ENCODE results near the gene DNAH6.

Gene DNAH6

DNA sequence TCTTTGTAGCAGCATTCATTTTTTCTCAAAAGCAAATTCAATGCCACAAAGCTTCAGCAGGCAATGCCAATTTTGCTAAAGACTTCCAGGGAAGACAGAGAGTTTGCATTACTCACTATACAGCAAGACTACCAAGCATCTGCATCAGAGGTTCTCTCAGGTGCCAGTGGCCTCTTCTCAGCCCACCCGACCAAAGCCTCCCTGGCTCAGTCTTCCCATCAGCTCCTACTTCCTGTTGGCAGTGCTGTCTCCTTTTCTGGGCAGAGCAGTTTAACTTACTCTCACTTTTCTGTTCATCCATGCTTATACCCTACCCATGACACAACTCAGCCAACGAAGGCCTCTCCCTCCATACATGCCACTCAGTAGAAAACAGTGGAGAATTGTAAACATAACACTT is 207.5 kb downstream of the DNAH6 start:
- TF ChIP-seq, protein P1, sequence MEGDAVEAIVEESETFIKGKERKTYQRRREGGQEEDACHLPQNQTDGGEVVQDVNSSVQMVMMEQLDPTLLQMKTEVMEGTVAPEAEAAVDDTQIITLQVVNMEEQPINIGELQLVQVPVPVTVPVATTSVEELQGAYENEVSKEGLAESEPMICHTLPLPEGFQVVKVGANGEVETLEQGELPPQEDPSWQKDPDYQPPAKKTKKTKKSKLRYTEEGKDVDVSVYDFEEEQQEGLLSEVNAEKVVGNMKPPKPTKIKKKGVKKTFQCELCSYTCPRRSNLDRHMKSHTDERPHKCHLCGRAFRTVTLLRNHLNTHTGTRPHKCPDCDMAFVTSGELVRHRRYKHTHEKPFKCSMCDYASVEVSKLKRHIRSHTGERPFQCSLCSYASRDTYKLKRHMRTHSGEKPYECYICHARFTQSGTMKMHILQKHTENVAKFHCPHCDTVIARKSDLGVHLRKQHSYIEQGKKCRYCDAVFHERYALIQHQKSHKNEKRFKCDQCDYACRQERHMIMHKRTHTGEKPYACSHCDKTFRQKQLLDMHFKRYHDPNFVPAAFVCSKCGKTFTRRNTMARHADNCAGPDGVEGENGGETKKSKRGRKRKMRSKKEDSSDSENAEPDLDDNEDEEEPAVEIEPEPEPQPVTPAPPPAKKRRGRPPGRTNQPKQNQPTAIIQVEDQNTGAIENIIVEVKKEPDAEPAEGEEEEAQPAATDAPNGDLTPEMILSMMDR (conservative IDR thresholded peaks at IDR 0.05; ENCODE audit: low read depth, low read length): no peak
- DNase-seq (ENCODE audit: low read depth): no peak
- H3K4me3 ChIP-seq (ENCODE audit: low read depth, low read length): no peak overlapping the region

- DNase-seq (ENCODE audit: low read depth): no peak
- TF ChIP-seq, protein P1 (conservative IDR thresholded peaks at IDR 0.05; ENCODE audit: low read depth, low read length): no peak
- no peak overlapping the region for H3K4me3 ChIP-seq (ENCODE audit: low read depth, low read length)
Observed at GRCh38 chr2:84725717-84726116, 209.4 kb downstream of the DNAH6 start.

GRCh38 chr2:84727315-84727714 is 211.0 kb downstream of the DNAH6 start:
- DNase-seq (ENCODE audit: low read depth): no peak
- no peak overlapping the region for H3K4me3 ChIP-seq (ENCODE audit: low read depth, low read length)
- TF ChIP-seq, protein P1 (conservative IDR thresholded peaks at IDR 0.05; ENCODE audit: low read depth, low read length): no peak

DNA sequence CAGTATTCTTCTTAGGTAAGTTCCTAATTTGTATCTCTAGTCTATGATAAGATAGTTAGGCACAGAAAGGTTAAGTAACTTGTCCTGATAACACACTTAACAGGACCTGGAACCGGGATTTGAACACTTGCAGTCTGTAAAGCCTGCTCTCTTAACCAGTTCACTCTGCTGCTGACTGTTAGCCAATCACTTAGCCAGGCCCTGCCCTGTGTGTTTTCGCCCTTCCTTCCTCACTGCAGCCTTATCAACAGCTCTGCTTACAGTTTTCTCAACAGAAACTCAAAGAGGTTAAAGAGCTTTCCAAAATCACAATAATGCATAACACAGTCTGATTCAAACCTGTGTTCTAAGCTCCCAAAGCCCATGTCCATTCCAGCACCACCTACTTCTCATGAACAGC is 212.9 kb downstream of the DNAH6 start:
- no peak for DNase-seq (ENCODE audit: low read depth)
- TF ChIP-seq, protein P1 (conservative IDR thresholded peaks at IDR 0.05; ENCODE audit: low read depth, low read length): no peak
- H3K4me3 ChIP-seq (ENCODE audit: low read depth, low read length): no peak overlapping the region

GRCh38 chr2:84731185-84731584 is 214.9 kb downstream of the DNAH6 start:
- H3K4me3 ChIP-seq (ENCODE audit: low read depth, low read length): no peak overlapping the region
- no peak for DNase-seq (ENCODE audit: low read depth)
- TF ChIP-seq, protein P1 (conservative IDR thresholded peaks at IDR 0.05; ENCODE audit: low read depth, low read length): no peak

- DNase-seq (ENCODE audit: low read depth): no peak
- TF ChIP-seq, protein P1 (conservative IDR thresholded peaks at IDR 0.05; ENCODE audit: low read depth, low read length): no peak
Observed at GRCh38 chr2:84732897-84733778, 216.8 kb downstream of the DNAH6 start.

DNA sequence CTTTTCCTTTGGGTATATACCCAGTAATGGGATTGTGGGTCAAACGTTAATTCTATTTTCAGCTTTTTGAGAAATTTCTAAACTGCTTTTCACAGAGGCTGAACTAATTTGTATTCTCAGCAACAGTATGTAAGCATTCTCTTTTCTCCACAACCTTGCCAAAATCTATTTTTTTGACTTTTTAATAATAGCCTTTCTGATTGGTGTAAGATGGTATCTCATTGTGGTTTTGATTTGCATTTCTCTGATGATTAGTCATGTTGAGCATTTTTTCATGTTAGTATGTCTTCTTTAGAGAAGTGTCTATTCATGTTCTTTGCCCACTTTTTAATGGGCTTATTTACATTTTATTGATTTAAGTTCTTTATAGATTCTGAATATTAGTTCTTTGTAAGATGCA is 219.1 kb downstream of the DNAH6 start:
- DNase-seq (ENCODE audit: low read depth): no peak
- TF ChIP-seq, protein P1 (conservative IDR thresholded peaks at IDR 0.05; ENCODE audit: low read depth, low read length): no peak
- no peak overlapping the region for H3K4me3 ChIP-seq (ENCODE audit: low read depth, low read length)

More at GRCh38 chr2:84732897-84733778, 216.8 kb downstream of the DNAH6 start:
- no peak overlapping the region for H3K4me3 ChIP-seq (ENCODE audit: low read depth, low read length)
